Activated naive CD4-positive, alpha-beta T cell treated with anti-CD3 and anti-CD28 coated beads, Interleukin-2, amount 10 ng/mL, durations not matched to agents 7 days and 5 days (primary cell): ENCODE results near the gene ACTN4.

Experiments
- CTCF ChIA-PET: fragments of 350-600 bp; sonication (Branson Sonifier 250); formaldehyde crosslinking; loops from one replicate; lab custom pipeline; 2021; ENCODE audit warnings: antibody characterized with exemption; lab: Charles Lee
- DNase-seq: peaks from one replicate; pipeline ENCODE4 v3.0.0-alpha.2; 2020
- H3K27ac Mint-ChIP-seq: one replicate; pipeline ENCODE4 v1.8.0; 2021; ENCODE audit warnings: mild to moderate bottlenecking, moderate library complexity, mixed read lengths
- H3K27me3 Mint-ChIP-seq: one replicate; pipeline ENCODE4 v1.8.0; 2021; ENCODE audit warnings: mild to moderate bottlenecking, mixed read lengths
- H3K36me3 Mint-ChIP-seq: one replicate; pipeline ENCODE4 v1.8.0; 2021; ENCODE audit warnings: mixed read lengths
- H3K4me1 Mint-ChIP-seq: one replicate; pipeline ENCODE4 v1.8.0; 2021; ENCODE audit warnings: mixed read lengths
- H3K4me3 Mint-ChIP-seq: one replicate; pipeline ENCODE4 v1.8.0; 2021; ENCODE audit warnings: mild to moderate bottlenecking, moderate library complexity, mixed read lengths
- H3K9me3 Mint-ChIP-seq: one replicate; pipeline ENCODE4 v1.8.0; 2021; ENCODE audit warnings: mixed read lengths

The ACTN4 gene

DNA sequence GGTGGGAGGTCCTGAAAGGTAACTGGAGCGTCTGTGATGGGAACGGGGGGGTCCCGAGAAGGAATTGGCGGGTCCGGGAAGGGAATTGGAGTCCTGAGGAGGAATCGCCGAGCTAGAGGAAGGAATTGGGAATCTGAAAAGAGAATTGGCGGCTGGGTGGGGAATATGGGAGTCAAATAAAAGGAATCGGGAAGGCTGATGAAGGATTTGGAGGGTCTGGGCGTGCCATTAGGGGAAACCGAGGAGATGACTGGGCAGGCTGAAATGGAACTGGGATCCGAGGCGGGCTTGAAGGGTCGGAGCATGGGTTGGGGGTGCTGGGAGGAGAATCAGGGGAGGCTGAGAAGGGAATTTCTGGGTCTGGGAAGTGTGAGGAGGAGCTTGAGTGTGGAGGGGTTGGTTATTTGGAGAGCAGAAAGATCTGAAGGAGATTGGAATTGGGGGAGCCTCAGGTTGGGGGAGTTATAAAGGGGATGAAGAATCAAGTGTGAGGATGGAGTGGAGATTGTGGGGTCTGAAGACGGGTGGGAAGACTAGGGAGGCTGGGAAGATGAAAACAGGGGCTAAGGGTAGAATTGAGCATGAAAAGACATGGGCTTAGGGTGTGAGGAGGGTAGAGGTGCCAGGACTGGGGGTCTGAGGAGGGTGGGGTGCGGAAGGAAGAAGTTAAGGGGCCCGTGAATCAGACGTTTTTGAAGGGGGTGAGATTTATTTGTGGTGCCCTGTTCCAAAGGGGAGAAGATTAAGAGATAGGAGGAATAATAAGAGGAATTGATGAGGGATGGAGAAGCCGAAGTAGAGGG is 718 bp downstream of the ACTN4 start:
- peaks cover 5% of the 10 kb centered on the region for H3K27me3 Mint-ChIP-seq
- DNase-seq = peak; percentile 23
- peaks cover 22% of the 10 kb centered on the region for H3K36me3 Mint-ChIP-seq
- H3K4me1 Mint-ChIP-seq = peaks cover 56% of the 10 kb centered on the region
- no peaks in the 10 kb centered on the region for H3K9me3 Mint-ChIP-seq
- H3K4me3 Mint-ChIP-seq = peak overlapping the region; percentile 83
- peak overlapping the region; percentile 64 for H3K27ac Mint-ChIP-seq
- CTCF ChIA-PET = interaction anchor here (1.2 to 2.4 kb wide), 3 partner anchors 11 to 281 kb away, joined by 3 to 9 read pairs (median 9); partner anchors contain the start of genes FAM98C, MRPS12 and SARS2

DNA sequence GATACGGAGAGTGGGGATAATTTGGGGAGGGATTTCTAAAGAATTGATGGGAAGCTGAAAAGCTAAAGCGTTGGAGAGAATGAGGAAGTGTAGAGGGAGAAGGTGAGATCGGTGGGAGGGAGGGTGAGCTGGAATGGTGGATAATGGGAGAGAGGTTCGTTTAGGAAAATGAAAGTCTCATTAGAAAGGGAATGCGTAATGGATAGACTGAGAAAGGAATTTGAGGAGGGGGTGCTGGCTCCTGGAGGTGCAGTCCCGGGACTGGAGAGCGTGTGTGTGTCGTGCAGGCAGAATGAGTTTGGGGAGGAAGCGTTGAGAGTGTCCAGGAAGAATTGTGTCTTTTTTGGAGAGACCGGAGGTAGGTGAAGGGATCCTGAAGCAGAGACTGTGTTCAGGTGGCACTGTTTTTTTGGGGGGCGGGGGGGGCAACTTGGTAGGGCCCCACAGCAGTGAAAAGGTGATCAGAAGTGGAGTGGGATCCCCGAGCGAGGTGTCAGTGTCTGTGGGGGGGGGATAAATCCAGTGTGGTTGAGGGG is 1.4 kb downstream of the ACTN4 start:
- no peaks in the 10 kb centered on the region for H3K9me3 Mint-ChIP-seq
- H3K27ac Mint-ChIP-seq = peak overlapping the region; percentile 64
- CTCF ChIA-PET = no interaction called here
- H3K4me1 Mint-ChIP-seq = peaks cover 62% of the 10 kb centered on the region
- H3K4me3 Mint-ChIP-seq = peak overlapping the region; percentile 83
- DNase-seq = no peak
- H3K36me3 Mint-ChIP-seq = peaks cover 28% of the 10 kb centered on the region
- H3K27me3 Mint-ChIP-seq = peaks cover 5% of the 10 kb centered on the region

DNA sequence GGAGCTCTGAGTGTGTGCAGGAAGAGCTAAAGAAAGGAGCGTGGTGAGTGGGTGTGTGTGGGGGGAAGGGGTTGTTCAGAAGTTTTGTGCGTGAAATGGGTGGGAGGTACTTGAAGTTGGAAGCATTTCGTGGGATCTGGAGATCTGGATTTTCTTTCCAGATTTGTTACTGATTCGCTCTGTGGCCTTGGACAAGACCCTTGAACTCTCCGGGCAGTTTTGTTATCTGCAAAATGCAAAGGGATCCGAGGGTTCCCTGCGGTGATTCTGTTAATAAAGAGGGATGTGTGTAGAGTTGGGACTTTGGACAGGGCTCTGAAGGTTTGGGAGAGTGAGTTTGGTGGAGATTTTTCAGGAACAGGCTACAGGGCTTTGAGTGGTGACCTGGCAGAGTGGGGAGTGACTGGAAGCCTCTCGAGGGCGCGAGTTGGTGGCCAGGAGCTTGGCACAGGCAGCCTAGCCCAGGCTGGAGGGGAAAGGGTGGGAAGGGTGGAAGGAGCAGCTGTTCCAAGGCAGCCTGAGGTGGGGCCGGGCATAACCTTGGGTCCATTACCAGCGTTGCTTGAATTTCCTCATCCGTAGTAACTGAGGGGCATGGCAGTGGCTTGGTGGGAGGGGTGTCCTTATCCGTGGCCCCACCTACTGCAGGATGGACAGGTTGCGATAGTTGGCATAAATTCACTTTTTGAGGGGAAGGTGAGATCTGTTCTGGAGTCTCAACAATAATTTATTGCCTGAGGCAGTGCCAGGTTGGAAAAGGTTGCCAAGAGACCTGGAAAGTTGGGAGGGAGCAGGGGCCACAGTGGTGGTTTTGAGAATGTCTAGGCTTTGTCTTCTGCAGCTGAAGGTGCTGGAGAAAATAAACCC is 2.1 kb downstream of the ACTN4 start:
- Mint-ChIP-seq H3K27ac (peak overlapping the region; percentile 33), H3K9me3 (no peaks in the 10 kb centered on the region)

DNA sequence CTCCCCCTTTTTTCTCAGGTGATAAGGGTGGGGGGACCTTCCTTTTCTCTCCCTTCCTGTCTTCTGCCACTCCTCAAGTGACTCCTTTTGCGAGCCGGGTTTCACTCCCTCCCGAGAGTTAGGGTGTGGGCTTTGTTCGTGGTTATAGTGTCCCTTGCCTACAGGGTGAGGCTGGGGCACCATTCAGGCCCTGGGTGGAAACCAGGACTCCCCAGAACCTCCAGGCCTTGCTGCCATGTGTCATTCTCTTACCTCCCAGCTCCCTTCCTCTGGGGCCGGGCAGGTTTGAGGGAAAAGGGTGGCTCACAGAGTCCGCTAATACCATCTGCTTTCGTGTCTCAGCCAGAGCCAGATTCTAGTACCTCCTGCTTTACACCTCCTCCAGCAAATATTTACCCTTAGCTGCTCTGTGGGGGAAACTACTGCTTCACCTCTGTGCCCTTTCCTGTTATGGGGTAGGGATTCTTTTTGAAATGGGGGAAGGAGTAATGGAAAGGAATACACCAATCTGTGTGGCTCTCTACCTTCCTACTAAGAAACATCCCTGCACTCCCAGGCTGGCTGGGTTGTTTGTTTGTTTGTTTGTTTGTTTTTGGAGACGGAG is 2.8 kb downstream of the ACTN4 start:
- H3K4me1 Mint-ChIP-seq = peaks cover 73% of the 10 kb centered on the region
- CTCF ChIA-PET = no interaction called here
- H3K36me3 Mint-ChIP-seq = peaks cover 35% of the 10 kb centered on the region
- peaks cover 5% of the 10 kb centered on the region for H3K27me3 Mint-ChIP-seq
- peak overlapping the region; percentile 73 for H3K27ac Mint-ChIP-seq
- H3K9me3 Mint-ChIP-seq = no peaks in the 10 kb centered on the region
- DNase-seq = peak; percentile 37
- H3K4me3 Mint-ChIP-seq = peak overlapping the region; percentile 83

More for the DNA sequence above, 2.1 kb downstream of the ACTN4 start:
- peak overlapping the region; percentile 83 for H3K4me3 Mint-ChIP-seq
- CTCF ChIA-PET = no interaction called here
- H3K36me3 Mint-ChIP-seq = peaks cover 34% of the 10 kb centered on the region
- peaks cover 5% of the 10 kb centered on the region for H3K27me3 Mint-ChIP-seq
- peaks cover 69% of the 10 kb centered on the region for H3K4me1 Mint-ChIP-seq
- no peak for DNase-seq

DNA sequence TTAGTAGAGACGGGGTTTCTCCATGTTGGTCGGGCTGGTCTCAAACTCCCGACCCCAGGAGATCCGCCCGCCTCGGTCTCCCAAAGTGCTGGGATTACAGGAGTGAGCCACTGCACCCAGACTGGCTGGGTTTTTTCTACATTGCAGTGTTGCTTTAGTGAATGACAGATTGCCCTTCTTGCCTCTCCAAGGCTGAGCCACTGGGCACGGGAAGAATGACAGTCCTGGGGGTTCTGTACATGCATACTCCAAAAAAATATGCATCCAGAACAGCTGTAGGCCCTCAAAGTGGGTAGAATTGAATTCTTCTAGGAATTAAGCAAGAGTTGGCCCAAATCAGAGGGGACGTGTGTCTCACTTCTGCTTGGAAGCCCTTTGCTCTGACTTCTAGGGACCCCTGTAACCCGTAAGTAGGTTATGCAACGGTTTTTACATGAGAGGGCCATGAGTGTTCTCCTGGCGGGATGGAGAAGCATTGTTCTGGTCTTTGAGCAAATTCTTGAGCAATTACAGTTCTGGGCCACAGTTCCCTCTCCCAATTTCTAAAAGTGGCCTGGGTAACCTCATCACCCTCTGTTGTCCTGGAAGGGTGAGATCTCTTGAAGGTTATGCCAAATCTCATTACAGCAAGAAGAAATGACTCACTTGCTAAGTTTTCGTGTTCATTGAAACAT is 3.6 kb downstream of the ACTN4 start:
- CTCF ChIA-PET = no interaction called here
- no peak overlapping the region for H3K27ac Mint-ChIP-seq

DNA sequence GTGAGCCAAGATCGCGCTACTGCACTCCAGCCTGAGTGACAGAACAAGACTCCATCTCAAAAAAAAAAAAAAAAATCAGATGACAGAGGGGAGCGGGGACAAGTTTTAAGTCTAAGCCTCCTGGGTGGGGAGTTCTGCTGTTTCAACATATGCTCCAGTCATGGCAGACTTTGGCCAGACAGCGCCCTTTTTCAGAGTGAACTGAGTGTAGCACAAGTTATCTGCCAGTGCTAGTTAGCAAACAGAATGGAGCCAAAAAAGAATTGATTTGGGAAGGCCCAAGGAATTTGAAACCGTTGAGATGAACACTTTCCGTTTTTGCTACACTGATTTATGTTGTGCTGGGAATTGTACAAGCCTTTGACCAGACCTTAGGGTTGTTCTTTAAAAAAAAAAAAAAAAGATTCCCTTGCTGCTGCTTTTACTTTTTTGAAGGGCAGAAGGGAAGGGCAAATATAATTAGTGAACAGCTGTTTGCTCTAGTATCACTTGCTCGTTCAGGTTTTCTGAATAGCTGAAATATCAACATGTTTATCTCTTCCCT is 5.7 kb downstream of the ACTN4 start:
- no peaks in the 10 kb centered on the region for H3K9me3 Mint-ChIP-seq
- peaks cover 98% of the 10 kb centered on the region for H3K4me1 Mint-ChIP-seq
- DNase-seq = no peak
- no peak overlapping the region for H3K27ac Mint-ChIP-seq
- H3K27me3 Mint-ChIP-seq = peaks cover 5% of the 10 kb centered on the region
- H3K36me3 Mint-ChIP-seq = peaks cover 43% of the 10 kb centered on the region
- CTCF ChIA-PET = interaction anchor here (0.6 to 0.8 kb wide), 4 partner anchors 14 to 1865 kb away, joined by 3 to 5 read pairs (median 3); no protein-coding TSS in a partner anchor
- H3K4me3 Mint-ChIP-seq = no peak overlapping the region

More for the DNA sequence above, 3.6 kb downstream of the ACTN4 start:
- H3K4me1 Mint-ChIP-seq = peaks cover 80% of the 10 kb centered on the region
- no peak overlapping the region for H3K4me3 Mint-ChIP-seq
- H3K36me3 Mint-ChIP-seq = peaks cover 36% of the 10 kb centered on the region
- H3K27me3 Mint-ChIP-seq = peaks cover 5% of the 10 kb centered on the region
- no peaks in the 10 kb centered on the region for H3K9me3 Mint-ChIP-seq
- no peak for DNase-seq

DNA sequence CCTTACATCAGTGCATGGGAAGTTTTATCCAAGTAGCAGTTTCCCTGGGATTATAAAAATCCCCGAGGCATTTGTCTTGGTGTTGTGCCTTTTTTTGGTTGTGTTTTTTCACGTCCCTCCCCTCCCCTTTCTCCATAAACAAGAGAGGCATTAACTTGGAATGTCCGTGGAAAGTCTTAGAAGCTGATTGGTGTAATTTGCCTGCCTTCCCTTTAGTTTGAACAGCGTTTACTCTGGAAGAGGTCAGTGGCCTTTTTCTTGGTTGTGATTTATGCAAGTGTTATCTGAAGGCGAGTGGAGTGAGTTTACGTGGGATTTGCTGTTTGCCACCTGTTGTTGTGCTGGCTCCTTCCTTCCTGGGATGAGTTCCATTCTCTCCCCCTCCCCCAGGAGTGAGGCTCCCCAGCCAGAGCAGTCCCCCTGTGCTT is 7.2 kb downstream of the ACTN4 start:
- CTCF ChIA-PET = no interaction called here
- Mint-ChIP-seq H3K4me3 (no peak overlapping the region), H3K9me3 (no peaks in the 10 kb centered on the region), H3K36me3 (peaks cover 43% of the 10 kb centered on the region), H3K4me1 (peaks cover 99% of the 10 kb centered on the region), H3K27me3 (peaks cover 5% of the 10 kb centered on the region), H3K27ac (peak overlapping the region; percentile 81)
- DNase-seq = no peak

DNA sequence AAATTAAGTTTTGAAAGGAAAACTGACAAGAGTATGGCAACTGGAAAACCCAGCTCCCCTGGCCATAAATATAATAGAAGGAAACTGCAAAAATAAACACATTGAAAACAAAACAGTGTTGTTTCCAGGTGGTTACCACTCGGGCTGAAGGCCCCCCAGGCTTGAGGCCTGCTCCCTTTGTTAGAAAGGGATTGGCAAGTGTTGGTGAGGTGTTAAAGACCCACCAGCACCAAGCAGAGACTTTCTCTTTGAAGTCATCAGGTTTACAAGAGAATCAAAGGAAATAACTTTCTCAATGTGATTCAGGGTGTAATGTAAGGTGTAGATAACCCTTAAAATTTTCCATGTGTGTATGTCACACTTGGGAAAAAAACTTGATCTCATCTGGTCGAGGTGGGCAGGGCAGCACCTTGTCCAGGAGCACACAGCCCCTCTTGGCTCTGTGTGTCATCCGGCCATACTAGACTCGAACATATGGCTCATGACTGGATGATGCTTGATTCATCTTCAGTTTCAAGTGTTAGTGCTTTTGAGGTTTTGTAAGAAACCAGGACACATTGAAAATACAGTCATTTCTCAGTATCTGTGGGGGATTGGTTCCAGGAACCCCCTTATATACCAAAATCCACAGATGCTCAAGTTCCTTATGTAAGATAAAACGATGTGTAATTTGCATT is 7.8 kb downstream of the ACTN4 start:
- peaks cover 5% of the 10 kb centered on the region for H3K27me3 Mint-ChIP-seq
- H3K4me3 Mint-ChIP-seq = peak overlapping the region; percentile 58
- peaks cover 98% of the 10 kb centered on the region for H3K4me1 Mint-ChIP-seq
- H3K36me3 Mint-ChIP-seq = peaks cover 41% of the 10 kb centered on the region
- H3K27ac Mint-ChIP-seq = peak overlapping the region; percentile 81
- peak; percentile 57 for DNase-seq
- no peaks in the 10 kb centered on the region for H3K9me3 Mint-ChIP-seq
- CTCF ChIA-PET = no interaction called here

DNA sequence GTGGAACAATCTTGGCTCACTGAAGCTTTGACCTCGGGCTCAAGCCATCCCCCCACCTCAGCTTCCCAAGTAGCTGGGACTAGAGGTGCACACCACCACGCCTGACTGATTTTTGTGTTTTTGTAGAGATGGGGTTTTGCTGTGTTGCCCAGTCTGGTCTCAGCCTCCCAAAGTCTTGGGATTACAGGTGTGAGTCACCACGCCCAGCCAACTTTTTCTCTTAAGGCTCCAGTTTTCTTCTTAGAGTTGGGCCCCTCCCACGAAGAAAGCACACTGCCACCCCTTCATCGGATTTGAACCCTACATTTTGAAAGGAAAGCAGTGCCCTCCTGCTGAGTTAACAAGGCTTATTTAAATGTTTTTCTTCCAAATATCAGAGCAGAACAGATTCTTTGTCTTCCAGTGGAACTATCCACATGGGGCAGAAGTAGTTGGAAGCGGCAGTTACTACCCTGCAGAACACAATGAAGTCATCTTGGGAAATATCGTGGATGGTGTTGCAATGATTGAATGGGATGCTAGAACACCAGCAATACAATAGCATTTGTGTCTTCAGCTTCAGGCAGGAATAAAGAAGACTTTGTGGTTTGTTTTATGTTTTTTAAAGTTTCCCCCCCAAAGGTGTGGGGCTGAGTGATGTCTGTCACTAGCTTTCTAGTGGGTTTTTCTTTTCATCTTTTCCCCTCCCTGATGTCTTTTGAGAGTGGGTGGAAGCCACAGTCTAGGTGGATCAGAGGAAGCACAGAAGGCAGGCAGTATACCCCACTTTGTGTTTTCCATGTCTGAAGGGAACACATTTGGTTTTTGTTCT is 8.9 kb downstream of the ACTN4 start:
- DNase-seq = peak; percentile 60
- no peaks in the 10 kb centered on the region for H3K9me3 Mint-ChIP-seq
- CTCF ChIA-PET = interaction anchor here (1.4 to 1.5 kb wide), 2 partner anchors 10 to 21 kb away, joined by 3 to 4 read pairs; no protein-coding TSS in a partner anchor
- H3K36me3 Mint-ChIP-seq = peaks cover 47% of the 10 kb centered on the region
- peak overlapping the region; percentile 81 for H3K27ac Mint-ChIP-seq
- peaks cover 5% of the 10 kb centered on the region for H3K27me3 Mint-ChIP-seq
- H3K4me3 Mint-ChIP-seq = peak overlapping the region; percentile 50
- peaks cover 91% of the 10 kb centered on the region for H3K4me1 Mint-ChIP-seq

DNA sequence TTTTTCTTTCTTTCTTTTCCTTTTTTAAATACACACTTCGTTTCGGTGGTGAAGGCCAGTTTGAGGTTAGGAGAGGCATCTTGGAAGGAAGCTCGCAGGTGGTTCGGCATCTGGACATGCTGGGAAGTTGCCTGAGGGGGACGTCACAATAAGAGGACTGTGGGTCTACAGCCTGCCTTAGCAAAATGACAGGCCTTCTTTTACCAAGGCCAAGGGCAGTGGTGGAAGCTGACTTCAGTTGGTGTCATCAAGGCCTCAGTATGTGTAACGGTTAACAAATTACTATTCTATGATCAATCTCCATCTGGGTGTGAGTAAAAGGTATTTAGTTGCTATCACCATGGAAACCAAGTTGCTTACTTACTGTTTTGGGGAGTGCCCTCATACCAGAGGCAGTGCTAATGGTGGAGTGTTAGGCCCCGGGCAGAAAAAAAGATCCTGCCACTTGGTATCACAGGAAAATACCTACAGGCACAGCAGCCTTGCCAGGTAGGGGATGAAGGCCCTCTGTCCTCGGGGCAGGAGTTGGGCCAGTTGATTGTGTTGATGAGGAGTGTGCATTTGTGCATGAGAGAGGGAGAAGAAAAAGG is 10.3 kb downstream of the ACTN4 start:
- Mint-ChIP-seq H3K4me3 (peak overlapping the region; percentile 40), H3K27ac (peak overlapping the region; percentile 73), H3K9me3 (no peaks in the 10 kb centered on the region), H3K27me3 (no peaks in the 10 kb centered on the region), H3K36me3 (peaks cover 40% of the 10 kb centered on the region), H3K4me1 (peaks cover 87% of the 10 kb centered on the region)
- DNase-seq = no peak
- CTCF ChIA-PET = interaction anchor here (1.4 to 1.5 kb wide), 2 partner anchors 9 to 20 kb away, joined by 3 to 4 read pairs; no protein-coding TSS in a partner anchor

DNA sequence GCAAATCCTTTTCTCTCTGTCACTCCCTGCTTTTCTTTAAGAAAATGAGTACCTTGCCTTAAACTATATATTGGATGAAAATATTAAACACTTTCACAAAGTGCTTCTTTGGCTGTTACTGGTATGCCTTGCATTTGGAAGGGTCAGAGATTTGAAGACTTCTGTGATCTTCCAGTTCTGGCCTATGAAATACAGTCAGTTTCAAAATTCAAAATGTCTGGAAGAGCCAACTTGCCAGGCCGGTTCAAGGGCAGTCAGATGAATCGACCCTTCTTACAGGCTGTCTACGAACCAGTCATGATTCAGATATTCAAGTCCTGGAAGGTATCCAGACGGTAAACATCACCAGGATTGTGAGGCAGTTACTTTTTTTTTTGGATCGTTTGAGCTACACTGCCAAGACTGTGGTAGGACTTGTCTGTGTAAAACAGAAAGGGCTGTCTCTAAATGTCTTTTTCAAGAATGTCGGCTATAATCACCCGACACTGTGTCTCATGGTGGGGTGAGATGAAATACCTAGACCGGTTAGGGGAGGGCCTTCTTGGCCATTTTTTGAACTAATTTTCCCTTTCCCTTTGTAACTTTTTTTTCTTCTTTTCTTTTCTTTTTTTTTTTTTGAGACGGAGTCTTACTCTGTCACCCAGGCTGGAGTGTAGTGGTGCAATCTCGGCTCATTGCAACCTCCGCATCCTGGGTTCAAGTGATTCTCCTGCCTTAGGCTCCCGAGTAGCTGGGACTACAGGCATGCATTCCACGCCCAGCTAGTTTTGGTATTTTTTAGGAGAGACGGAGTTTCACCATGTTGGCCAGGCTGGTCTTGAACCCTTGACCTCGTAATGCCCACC is 11.2 kb downstream of the ACTN4 start:
- no peaks in the 10 kb centered on the region for H3K9me3 Mint-ChIP-seq
- H3K4me1 Mint-ChIP-seq = peaks cover 84% of the 10 kb centered on the region
- H3K4me3 Mint-ChIP-seq = no peak overlapping the region
- CTCF ChIA-PET = interaction anchor here (0.9 kb wide), 1 partner anchor 28 kb away, joined by 3 read pairs; no protein-coding TSS in a partner anchor
- H3K27ac Mint-ChIP-seq = peak overlapping the region; percentile 13
- H3K27me3 Mint-ChIP-seq = no peaks in the 10 kb centered on the region
- DNase-seq = no peak
- peaks cover 38% of the 10 kb centered on the region for H3K36me3 Mint-ChIP-seq
